ENCODE measurements around the gene PACS1.

Gene PACS1

DNA sequence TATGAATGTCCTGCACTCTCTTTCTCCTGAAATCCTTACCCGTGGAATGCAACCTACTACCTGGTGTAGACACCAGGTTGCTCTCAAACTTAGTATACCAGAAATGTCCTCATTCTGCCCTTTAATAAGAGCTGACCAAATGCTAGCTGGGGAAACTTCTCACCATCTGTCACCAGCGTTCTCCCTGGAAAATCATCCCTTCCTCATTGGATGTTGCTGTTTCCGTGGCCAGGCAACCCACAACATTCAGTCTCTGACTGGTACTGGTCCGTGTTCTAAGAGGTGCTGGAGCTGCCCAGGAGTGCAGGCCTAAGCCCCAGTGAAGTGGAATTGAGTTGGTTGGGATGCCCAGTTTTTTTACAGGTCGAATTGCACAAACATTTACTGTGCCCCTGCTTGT is 157.6 kb downstream of the PACS1 start:
- TF ChIP-seq TAF1 (IDR thresholded peaks at IDR 0.05; ENCODE audit: borderline replicate concordance, insufficient read depth, low read length), result no peak

DNA sequence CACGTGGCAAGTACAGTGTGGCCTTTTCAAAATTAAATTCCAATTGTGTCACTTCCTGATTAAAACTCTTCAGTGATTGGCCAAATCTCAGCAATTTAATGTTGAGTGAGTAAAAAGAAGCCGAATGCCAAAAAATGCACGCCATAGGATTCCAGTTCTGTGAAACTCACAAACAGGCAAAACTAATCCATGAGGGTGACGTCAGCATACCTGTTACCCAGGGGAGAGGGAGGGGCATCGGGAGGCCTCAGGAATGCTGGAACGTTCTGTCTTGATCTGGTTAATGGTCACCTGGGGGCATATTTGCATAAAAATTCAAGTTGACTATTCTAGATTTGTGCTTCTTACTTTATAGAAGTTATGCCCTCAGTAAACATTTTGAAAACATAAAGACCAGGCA is 158.4 kb downstream of the PACS1 start:
- TF ChIP-seq, protein P1, sequence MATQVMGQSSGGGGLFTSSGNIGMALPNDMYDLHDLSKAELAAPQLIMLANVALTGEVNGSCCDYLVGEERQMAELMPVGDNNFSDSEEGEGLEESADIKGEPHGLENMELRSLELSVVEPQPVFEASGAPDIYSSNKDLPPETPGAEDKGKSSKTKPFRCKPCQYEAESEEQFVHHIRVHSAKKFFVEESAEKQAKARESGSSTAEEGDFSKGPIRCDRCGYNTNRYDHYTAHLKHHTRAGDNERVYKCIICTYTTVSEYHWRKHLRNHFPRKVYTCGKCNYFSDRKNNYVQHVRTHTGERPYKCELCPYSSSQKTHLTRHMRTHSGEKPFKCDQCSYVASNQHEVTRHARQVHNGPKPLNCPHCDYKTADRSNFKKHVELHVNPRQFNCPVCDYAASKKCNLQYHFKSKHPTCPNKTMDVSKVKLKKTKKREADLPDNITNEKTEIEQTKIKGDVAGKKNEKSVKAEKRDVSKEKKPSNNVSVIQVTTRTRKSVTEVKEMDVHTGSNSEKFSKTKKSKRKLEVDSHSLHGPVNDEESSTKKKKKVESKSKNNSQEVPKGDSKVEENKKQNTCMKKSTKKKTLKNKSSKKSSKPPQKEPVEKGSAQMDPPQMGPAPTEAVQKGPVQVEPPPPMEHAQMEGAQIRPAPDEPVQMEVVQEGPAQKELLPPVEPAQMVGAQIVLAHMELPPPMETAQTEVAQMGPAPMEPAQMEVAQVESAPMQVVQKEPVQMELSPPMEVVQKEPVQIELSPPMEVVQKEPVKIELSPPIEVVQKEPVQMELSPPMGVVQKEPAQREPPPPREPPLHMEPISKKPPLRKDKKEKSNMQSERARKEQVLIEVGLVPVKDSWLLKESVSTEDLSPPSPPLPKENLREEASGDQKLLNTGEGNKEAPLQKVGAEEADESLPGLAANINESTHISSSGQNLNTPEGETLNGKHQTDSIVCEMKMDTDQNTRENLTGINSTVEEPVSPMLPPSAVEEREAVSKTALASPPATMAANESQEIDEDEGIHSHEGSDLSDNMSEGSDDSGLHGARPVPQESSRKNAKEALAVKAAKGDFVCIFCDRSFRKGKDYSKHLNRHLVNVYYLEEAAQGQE (IDR thresholded peaks at IDR 0.05; ENCODE audit: insufficient read depth in 1 of 2, low read depth in 2 of 2, low read length in 2 of 2), result no peak
- TF ChIP-seq SIN3A (IDR thresholded peaks at IDR 0.05; ENCODE audit: borderline replicate concordance, insufficient read depth, low read length), result no peak
- no peak for TF ChIP-seq POLR2AphosphoS5 (IDR thresholded peaks at IDR 0.05; ENCODE audit: low read depth, low read length)
- no peak for TF ChIP-seq TAF1 (IDR thresholded peaks at IDR 0.05; ENCODE audit: borderline replicate concordance, insufficient read depth, low read length)
- no peak for TF ChIP-seq FOXP2 (optimal IDR thresholded peaks at IDR 0.05; ENCODE audit: borderline replicate concordance, extremely low read depth, extremely low read length, insufficient read depth)

DNA sequence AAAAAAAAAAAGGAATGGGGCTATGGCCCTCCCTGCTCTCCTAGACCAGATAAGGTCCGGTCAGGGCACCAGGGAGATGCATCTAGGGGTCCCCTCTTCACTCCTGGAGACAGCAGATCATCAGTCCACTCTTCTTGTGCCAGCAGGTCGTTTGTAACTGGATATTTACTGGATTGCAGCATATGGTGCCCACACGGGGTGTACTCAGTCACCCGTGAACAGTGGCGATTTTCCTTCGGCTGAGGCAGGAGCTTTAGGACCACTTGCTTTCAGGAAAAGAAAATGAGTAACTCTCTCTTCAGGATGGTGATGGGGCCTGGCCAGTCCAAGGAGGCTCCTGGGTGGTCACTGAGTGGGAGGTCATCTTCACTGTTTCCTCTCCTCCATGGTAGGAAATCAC is 160.1 kb downstream of the PACS1 start:
- TF ChIP-seq FOXP2 (optimal IDR thresholded peaks at IDR 0.05; ENCODE audit: borderline replicate concordance, extremely low read depth, extremely low read length, insufficient read depth), result no peak
- TF ChIP-seq SIN3A (IDR thresholded peaks at IDR 0.05; ENCODE audit: borderline replicate concordance, insufficient read depth, low read length), result no peak
- TF ChIP-seq, protein P1 (IDR thresholded peaks at IDR 0.05; ENCODE audit: insufficient read depth in 1 of 2, low read depth in 2 of 2, low read length in 2 of 2), result no peak
- TF ChIP-seq POLR2AphosphoS5 (IDR thresholded peaks at IDR 0.05; ENCODE audit: low read depth, low read length), result no peak
- no peak for TF ChIP-seq TAF1 (IDR thresholded peaks at IDR 0.05; ENCODE audit: borderline replicate concordance, insufficient read depth, low read length)

DNA sequence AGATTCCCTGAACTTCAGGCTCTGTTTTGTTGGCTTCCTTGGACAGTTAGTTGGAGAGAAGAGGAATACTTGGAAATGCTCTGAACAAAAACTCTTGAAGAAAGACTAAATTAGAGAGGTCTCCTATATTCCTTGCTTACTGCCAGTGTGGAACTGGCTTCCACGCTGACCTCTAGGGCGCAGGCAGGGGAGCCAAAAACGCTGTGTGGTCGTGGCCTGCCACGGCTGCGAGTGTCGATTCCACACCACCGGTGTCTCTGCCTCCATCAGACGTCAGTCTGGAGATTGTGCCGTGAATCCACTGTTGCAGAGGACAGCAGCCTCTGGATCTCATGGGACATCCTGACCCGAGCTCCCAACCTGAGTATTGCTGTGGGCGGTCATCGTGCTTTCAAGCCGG is 160.9 kb downstream of the PACS1 start:
- TF ChIP-seq POLR2AphosphoS5 (IDR thresholded peaks at IDR 0.05; ENCODE audit: low read depth, low read length) (no peak), TAF1 (IDR thresholded peaks at IDR 0.05; ENCODE audit: borderline replicate concordance, insufficient read depth, low read length) (no peak), FOXP2 (optimal IDR thresholded peaks at IDR 0.05; ENCODE audit: borderline replicate concordance, extremely low read depth, extremely low read length, insufficient read depth) (no peak), SIN3A (IDR thresholded peaks at IDR 0.05; ENCODE audit: borderline replicate concordance, insufficient read depth, low read length) (no peak)
- TF ChIP-seq, protein P1 (IDR thresholded peaks at IDR 0.05; ENCODE audit: insufficient read depth in 1 of 2, low read depth in 2 of 2, low read length in 2 of 2), result no peak

DNA sequence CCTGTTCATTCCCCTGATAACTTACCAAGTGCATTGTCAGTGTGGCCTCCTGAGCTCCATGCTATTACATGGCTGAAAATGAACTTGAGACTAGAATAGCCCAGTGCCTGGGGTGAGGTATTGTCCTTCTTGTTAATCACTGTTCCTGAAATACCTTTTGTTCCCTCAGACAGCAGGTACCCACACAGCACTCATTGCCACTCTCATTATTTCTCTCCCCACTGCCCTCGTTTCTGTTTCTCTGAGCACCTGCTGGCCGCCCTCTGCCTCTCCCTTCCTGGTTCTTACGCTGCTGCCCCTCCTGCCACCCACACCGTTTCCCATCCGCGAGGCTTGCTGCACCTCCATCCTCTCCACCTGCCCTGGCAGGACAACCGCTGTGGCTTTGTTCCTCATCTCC is 161.5 kb downstream of the PACS1 start:
- no peak for TF ChIP-seq SIN3A (IDR thresholded peaks at IDR 0.05; ENCODE audit: borderline replicate concordance, insufficient read depth, low read length)
- no peak for TF ChIP-seq POLR2AphosphoS5 (IDR thresholded peaks at IDR 0.05; ENCODE audit: low read depth, low read length)
- TF ChIP-seq, protein P1 (IDR thresholded peaks at IDR 0.05; ENCODE audit: insufficient read depth in 1 of 2, low read depth in 2 of 2, low read length in 2 of 2), result no peak
- no peak for TF ChIP-seq TAF1 (IDR thresholded peaks at IDR 0.05; ENCODE audit: borderline replicate concordance, insufficient read depth, low read length)
- no peak for TF ChIP-seq FOXP2 (optimal IDR thresholded peaks at IDR 0.05; ENCODE audit: borderline replicate concordance, extremely low read depth, extremely low read length, insufficient read depth)

Data from PFSK-1 (cell line).